ENCODE measurements around the gene ERAL1.
"Not testable (repeated sequence)": the region's sequence is repeated elsewhere in the genome, so short reads cannot be mapped to it uniquely, and the experiment has no call there.

The ERAL1 gene

GRCh38 chr17:28853295-28853694 is 1.5 kb upstream of the ERAL1 start:
- no peak for DNase-seq (ENCODE audit: low read depth in 2 of 2)

- no peak for DNase-seq (ENCODE audit: low read depth in 2 of 2)
Measured at GRCh38 chr17:28855336-28855679, 492 bp downstream of the ERAL1 start.

GRCh38 chr17:28856028-28856574 is 1.3 kb downstream of the ERAL1 start:
- DNase-seq (ENCODE audit: low read depth in 2 of 2): no peak

- no peak for DNase-seq (ENCODE audit: low read depth in 2 of 2)
Measured at GRCh38 chr17:28857905-28858800, 3.3 kb downstream of the ERAL1 start.

GRCh38 chr17:28858801-28859355 is 4.1 kb downstream of the ERAL1 start:
- no peak for DNase-seq (ENCODE audit: low read depth in 2 of 2)

GRCh38 chr17:28860363-28860808 is 5.6 kb downstream of the ERAL1 start:
- DNase-seq (ENCODE audit: low read depth in 2 of 2): no peak

- DNase-seq (ENCODE audit: low read depth in 2 of 2): no peak
Measured at GRCh38 chr17:28861393-28862203, 6.8 kb downstream of the ERAL1 start.

- no peak for DNase-seq (ENCODE audit: low read depth in 2 of 2)
Measured at GRCh38 chr17:28862561-28862960, 7.7 kb downstream of the ERAL1 start.

- DNase-seq (ENCODE audit: low read depth in 2 of 2): no peak
Measured at GRCh38 chr17:28863953-28864352, 9.1 kb downstream of the ERAL1 start.

GRCh38 chr17:28864991-28865849 is 10.4 kb downstream of the ERAL1 start:
- DNase-seq (ENCODE audit: low read depth in 2 of 2): no peak

- DNase-seq (ENCODE audit: low read depth in 2 of 2): no peak
Measured at GRCh38 chr17:28865946-28866752, 11.3 kb downstream of the ERAL1 start.

GRCh38 chr17:28867276-28867675 is 12.5 kb downstream of the ERAL1 start:
- DNase-seq (ENCODE audit: low read depth in 2 of 2): no peak

GRCh38 chr17:28871056-28871579 is 16.3 kb downstream of the ERAL1 start:
- peak; percentile 6 to 11 for DNase-seq (ENCODE audit: low read depth in 2 of 2)

GRCh38 chr17:28873839-28874238 is 19.0 kb downstream of the ERAL1 start:
- DNase-seq (ENCODE audit: low read depth in 2 of 2): no peak

GRCh38 chr17:28874750-28875149 is 19.9 kb downstream of the ERAL1 start:
- no peak for DNase-seq (ENCODE audit: low read depth in 2 of 2)

- DNase-seq (ENCODE audit: low read depth in 2 of 2): no peak
Measured at GRCh38 chr17:28875848-28876550, 21.2 kb downstream of the ERAL1 start.

- DNase-seq (ENCODE audit: low read depth in 2 of 2): not testable (repeated sequence)
Measured at GRCh38 chr17:28877150-28877711, 22.4 kb downstream of the ERAL1 start.

- no peak for DNase-seq (ENCODE audit: low read depth in 2 of 2)
Measured at GRCh38 chr17:28878158-28878910, 23.5 kb downstream of the ERAL1 start.
